ENCODE results near the gene STK16.

DNA sequence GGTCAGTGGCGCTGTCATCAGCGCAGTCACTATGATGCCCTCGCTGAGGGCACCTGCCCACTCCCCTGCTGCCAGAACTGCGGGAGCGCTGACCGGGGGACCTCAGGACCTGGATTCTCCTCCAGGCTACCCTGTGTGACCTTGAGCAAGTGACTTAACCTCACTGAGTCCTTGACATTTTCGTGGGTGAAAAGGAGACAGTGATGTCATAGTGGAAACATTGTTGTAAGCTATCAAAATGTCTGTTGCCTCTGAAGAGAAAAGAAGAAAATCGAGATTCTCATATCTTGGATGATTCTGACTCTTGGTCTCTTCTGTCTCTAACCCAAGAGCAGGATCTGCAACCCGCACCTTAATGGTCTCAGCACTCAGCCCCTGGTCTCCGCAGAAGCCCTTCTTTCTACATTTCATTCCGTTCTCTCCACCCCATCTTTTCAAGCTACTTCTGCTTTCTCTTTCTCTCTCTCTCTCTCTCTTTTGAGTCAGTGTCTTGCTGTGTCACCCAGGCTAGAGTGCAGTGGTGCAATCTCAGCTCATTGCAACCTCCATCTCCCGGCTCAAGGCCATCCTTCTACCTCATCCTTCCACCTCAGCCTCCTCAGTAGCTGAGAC is 9.4 kb downstream of the STK16 start:
- TF ChIP-seq, protein P1, sequence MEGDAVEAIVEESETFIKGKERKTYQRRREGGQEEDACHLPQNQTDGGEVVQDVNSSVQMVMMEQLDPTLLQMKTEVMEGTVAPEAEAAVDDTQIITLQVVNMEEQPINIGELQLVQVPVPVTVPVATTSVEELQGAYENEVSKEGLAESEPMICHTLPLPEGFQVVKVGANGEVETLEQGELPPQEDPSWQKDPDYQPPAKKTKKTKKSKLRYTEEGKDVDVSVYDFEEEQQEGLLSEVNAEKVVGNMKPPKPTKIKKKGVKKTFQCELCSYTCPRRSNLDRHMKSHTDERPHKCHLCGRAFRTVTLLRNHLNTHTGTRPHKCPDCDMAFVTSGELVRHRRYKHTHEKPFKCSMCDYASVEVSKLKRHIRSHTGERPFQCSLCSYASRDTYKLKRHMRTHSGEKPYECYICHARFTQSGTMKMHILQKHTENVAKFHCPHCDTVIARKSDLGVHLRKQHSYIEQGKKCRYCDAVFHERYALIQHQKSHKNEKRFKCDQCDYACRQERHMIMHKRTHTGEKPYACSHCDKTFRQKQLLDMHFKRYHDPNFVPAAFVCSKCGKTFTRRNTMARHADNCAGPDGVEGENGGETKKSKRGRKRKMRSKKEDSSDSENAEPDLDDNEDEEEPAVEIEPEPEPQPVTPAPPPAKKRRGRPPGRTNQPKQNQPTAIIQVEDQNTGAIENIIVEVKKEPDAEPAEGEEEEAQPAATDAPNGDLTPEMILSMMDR (conservative IDR thresholded peaks at IDR 0.05; ENCODE audit: low read length) = no peak
- TF ChIP-seq EZH2phosphoT487 (IDR thresholded peaks at IDR 0.05; ENCODE audit: borderline replicate concordance) = no peak

All from Loucy (cell line).